Measurements from ENCODE around the gene SLC2A5. TPM values are rescaled to one million over a fixed set of nuclear protein-coding genes. Genes with fewer than 3 reads are reported as not detected.

The SLC2A5 gene
- total and polyA plus RNA-seq, 12 donors: 0.50 to 29.9 (median 4.3) TPM

DNA sequence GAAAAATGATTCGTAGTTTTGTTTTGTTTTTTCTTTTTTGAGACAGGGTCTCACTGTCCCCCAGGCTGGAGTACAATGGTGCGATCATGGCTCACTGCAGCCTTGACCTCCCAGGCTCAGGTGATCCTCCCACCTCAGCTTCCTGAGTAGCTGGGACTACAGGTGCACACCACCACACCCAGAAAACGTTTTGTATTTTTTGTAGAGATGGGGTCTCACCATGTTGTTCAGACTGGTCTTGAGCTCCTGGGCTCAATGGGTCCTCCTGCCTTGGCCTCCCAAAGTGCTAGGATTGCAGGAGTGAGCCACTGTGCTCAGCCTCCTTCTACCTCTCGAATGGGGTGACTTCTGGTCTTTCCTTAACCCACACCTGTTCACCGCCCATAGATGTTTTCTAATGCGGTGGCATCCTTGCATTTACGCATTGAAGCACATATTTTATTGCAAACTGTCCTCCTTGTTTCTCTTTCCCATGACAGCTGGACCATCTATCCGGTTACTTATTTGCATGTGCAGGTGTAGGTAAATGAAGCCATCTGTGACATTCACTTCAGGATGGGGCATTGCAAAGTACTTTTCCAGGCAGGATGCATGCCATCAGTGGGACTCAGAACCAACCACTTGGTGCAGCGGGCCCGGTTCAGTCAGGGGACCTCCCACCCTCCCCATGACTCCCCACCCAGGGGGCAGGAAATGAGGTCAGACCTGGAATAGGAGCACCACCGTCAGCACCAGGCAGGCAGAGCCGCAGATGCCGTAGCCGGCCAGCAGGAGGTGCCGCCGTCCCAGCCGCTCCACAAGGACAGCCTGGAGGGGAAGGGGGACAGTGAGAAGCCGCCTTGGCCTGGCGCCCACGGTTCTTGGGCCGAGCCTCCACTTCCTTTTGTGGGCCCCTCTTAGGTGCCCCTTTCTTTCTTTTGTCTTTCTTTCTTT, 59.7 kb downstream of the SLC2A5 start:
- Histone ChIP-seq H3K27me3 (no peaks in the 10 kb centered on the region), H3K4me3 (no peak overlapping the region), H3K4me1 (replicated peaks in 1 of 2) (no peaks in the 10 kb centered on the region), H3K9me3 (replicated peaks in 1 of 3) (no peaks in the 10 kb centered on the region), H3K27ac (no peak overlapping the region), H3K36me3 (replicated peaks in 1 of 2) (no peaks in the 10 kb centered on the region)
- DNase-seq: peak in 2 of 7 donors; percentile 20 to 36
- 60 to 65% (median 61%) methylated on average over 16 to 21 of the region's 21 CpGs for WGBS, 4 donors
- intact Hi-C loops (cut with DNase I): loop anchor here (5.0 kb wide), 1 partner anchor 93 kb away; no protein-coding TSS in a partner anchor
- TF ChIP-seq, protein P1, sequence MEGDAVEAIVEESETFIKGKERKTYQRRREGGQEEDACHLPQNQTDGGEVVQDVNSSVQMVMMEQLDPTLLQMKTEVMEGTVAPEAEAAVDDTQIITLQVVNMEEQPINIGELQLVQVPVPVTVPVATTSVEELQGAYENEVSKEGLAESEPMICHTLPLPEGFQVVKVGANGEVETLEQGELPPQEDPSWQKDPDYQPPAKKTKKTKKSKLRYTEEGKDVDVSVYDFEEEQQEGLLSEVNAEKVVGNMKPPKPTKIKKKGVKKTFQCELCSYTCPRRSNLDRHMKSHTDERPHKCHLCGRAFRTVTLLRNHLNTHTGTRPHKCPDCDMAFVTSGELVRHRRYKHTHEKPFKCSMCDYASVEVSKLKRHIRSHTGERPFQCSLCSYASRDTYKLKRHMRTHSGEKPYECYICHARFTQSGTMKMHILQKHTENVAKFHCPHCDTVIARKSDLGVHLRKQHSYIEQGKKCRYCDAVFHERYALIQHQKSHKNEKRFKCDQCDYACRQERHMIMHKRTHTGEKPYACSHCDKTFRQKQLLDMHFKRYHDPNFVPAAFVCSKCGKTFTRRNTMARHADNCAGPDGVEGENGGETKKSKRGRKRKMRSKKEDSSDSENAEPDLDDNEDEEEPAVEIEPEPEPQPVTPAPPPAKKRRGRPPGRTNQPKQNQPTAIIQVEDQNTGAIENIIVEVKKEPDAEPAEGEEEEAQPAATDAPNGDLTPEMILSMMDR (IDR thresholded peaks at IDR 0.05): peak in 5 of 6 experiments; percentile 20 to 52 (median 43)
- no peak for TF ChIP-seq POLR2A (IDR thresholded peaks at IDR 0.05)

DNA sequence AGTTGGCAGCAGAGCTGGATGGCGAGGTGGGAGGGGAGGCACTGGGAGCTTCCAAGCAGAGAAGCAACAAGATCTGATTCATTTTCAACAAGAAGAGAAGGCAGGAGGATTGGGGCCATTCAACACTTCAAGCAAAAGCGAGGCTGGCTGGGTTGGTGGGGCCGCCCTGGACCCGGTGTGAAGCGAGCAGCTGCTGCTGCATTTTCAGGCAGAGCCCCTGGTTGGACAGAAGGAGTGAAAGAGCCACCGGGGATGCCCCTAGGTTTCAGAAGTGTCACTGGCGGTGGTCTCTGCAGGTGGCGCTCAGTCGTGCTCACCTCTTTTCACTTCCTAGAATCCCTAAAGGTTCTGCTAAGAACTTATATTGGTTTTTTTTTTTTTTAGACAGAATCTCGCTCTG, 61.2 kb downstream of the SLC2A5 start:
- intact Hi-C loops (cut with DNase I): loop anchor here in 1 of 2 donors (5.0 kb wide), 1 partner anchor 94 kb away; no protein-coding TSS in a partner anchor
- DNase-seq: no peak
- Histone ChIP-seq H3K4me3 (no peak overlapping the region), H3K27ac (no peak overlapping the region), H3K27me3 (no peaks in the 10 kb centered on the region), H3K4me1 (replicated peaks in 1 of 2) (no peaks in the 10 kb centered on the region), H3K9me3 (replicated peaks in 1 of 3) (no peaks in the 10 kb centered on the region), H3K36me3 (replicated peaks in 1 of 2) (no peaks in the 10 kb centered on the region)
- TF ChIP-seq POLR2A (IDR thresholded peaks at IDR 0.05): no peak
- TF ChIP-seq, protein P1 (IDR thresholded peaks at IDR 0.05): no peak
- 82 to 95% (median 91%) methylated on average over 6 to 10 of the region's 10 CpGs for WGBS, 4 donors

DNA sequence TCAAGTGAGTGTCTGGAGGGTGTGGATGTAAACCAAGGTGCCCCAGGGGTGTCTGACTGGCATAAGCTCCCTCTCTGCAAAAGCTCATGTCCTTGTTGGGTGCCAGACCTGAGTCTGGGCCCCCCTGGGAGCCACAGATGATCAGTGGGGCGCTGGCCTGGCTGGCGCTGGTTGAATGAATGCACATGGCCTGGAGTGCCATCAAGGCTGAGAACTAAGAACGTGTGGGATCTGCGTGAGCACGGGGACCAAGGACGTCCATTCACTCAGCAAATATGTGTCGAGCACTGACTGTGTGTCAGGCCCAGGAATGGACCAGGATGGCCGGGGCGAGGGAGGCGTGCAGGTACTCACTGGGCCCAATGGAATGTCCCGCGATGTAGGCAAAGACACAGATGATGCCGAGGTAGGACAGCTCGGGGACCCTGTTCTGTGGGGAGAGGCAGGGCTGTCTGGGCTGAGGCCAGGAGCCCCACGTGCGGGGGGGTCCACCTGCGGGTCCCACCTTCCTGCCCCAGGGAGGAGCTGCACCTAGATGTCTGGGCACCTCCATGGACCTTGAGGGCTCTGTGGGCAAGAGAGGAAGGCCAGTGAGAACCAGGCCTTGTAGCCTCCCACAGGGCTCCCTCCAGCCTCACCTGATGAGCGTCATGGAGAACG, 62.3 kb downstream of the SLC2A5 start:
- no peaks in the 10 kb centered on the region for H3K27me3 ChIP-seq
- no peak overlapping the region for H3K4me3 ChIP-seq
- intact Hi-C loops (cut with DNase I): loop anchor here in 1 of 2 donors (5.0 kb wide), 1 partner anchor 95 kb away; no protein-coding TSS in a partner anchor
- H3K4me1 ChIP-seq (replicated peaks in 1 of 2): no peaks in the 10 kb centered on the region
- TF ChIP-seq, protein P1 (IDR thresholded peaks at IDR 0.05): no peak
- no peak for TF ChIP-seq POLR2A (IDR thresholded peaks at IDR 0.05)
- whole genome bisulfite sequencing, 4 donors: 87 to 94% (median 92%) methylated on average over 13 to 19 of the region's 19 CpGs
- H3K9me3 ChIP-seq (replicated peaks in 1 of 3): no peaks in the 10 kb centered on the region
- H3K27ac ChIP-seq: no peak overlapping the region
- DNase-seq: no peak
- no peaks in the 10 kb centered on the region for H3K36me3 ChIP-seq (replicated peaks in 1 of 2)

DNA sequence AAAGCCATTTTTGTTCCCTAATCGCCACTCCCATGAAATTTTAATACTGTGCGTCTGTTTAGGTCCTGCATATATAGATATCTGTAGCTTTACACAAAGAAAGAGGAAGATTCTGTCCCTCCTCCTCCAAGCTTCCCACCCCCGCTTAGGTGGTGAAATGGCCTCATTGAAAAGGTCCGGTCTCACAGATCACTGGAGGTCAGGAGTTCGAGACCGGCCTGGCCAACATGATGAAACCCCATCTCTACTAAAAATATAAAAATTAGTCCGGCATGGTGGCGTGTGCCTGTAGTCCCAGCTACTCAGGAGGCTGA, 64.1 kb downstream of the SLC2A5 start:
- TF ChIP-seq POLR2A (IDR thresholded peaks at IDR 0.05): no peak
- TF ChIP-seq, protein P1 (IDR thresholded peaks at IDR 0.05): peak in 1 of 6 experiments; percentile 0
- 55 to 57% (median 56%) methylated on average over 8 of the region's 8 CpGs for WGBS, 4 donors
- no peak for DNase-seq
- H3K27me3 ChIP-seq: no peaks in the 10 kb centered on the region
- no peaks in the 10 kb centered on the region for H3K4me1 ChIP-seq (replicated peaks in 1 of 2)
- intact Hi-C loops (cut with DNase I): loop anchor here in 1 of 2 donors (5.0 kb wide), 1 partner anchor 97 kb away; no protein-coding TSS in a partner anchor
- H3K36me3 ChIP-seq (replicated peaks in 1 of 2): no peaks in the 10 kb centered on the region
- no peak overlapping the region for H3K4me3 ChIP-seq
- no peak overlapping the region for H3K27ac ChIP-seq
- H3K9me3 ChIP-seq (replicated peaks in 1 of 3): no peaks in the 10 kb centered on the region

Data from adrenal gland (tissue), 12 donors.